DND-41 (cell line): ENCODE data around the gene COL4A2.

ENCODE experiments used
- ATAC-seq: fragments of 200-7000 bp; cut with Tn5 transposase; 3 replicates; pipeline ENCODE4 v1.9.1; 2021; ENCODE audit warnings: low read depth; ENCODE audit not compliant: insufficient read depth
- DNase-seq: peaks from one replicate; pipeline ENCODE4 v3.0.0-alpha.2; 2020
- H2AFZ ChIP-seq: 2 replicates; pipeline ENCODE4 v1.6.0; 2012; ENCODE audit warnings: low read depth, low read length
- H3K27ac ChIP-seq: 2 replicates; pipeline ENCODE4 v1.5.1; 2012; ENCODE audit warnings: low read length, inconsistent platforms
- H3K27me3 ChIP-seq: fragments of 200-600 bp; sonication (generic); 2 replicates; pipeline ENCODE4 v1.6.0; 2012; ENCODE audit warnings: low read length, mild to moderate bottlenecking, inconsistent platforms; ENCODE audit not compliant: insufficient read depth, poor library complexity
- H3K36me3 ChIP-seq: 2 replicates; pipeline ENCODE4 v1.5.1; 2012; ENCODE audit warnings: low read length, inconsistent platforms; ENCODE audit not compliant: insufficient read depth
- H3K4me1 ChIP-seq: 2 replicates; pipeline ENCODE4 v1.5.1; 2012; ENCODE audit warnings: mild to moderate bottlenecking, low read length; ENCODE audit not compliant: insufficient read depth
- H3K4me2 ChIP-seq: 2 replicates; pipeline ENCODE4 v1.6.0; 2012; ENCODE audit warnings: mild to moderate bottlenecking, moderate library complexity, low read length, inconsistent platforms; ENCODE audit not compliant: insufficient read depth
- H3K4me3 ChIP-seq, 2 experiments: fragments of 200-600 bp in 1 of 2; shearing (Covaris generic) in 1 of 2; 2 replicates each; pipeline ENCODE4 v1.5.1; 2012 to 2016; ENCODE audit warnings: inconsistent platforms in 2 of 2, low read length in 2 of 2, mild to moderate bottlenecking in 2 of 2, low read depth in 1 of 2, moderate library complexity in 1 of 2
- H3K79me2 ChIP-seq: 2 replicates; pipeline ENCODE4 v1.6.0; 2012; ENCODE audit warnings: low read length, inconsistent platforms; ENCODE audit not compliant: insufficient read depth
- H3K9ac ChIP-seq: 2 replicates; pipeline ENCODE4 v1.6.0; 2012; ENCODE audit warnings: low read depth, mild to moderate bottlenecking, inconsistent platforms, low read length, moderate library complexity
- H3K9me3 ChIP-seq: 2 replicates; pipeline ENCODE4 v1.5.1; 2012; ENCODE audit warnings: low read length, moderate library complexity, mild to moderate bottlenecking, inconsistent platforms; ENCODE audit not compliant: insufficient read depth, severe bottlenecking
- H4K20me1 ChIP-seq: 2 replicates; pipeline ENCODE4 v1.6.0; 2012; ENCODE audit warnings: low read length; ENCODE audit not compliant: insufficient read depth
- EZH2 ChIP-seq: IDR thresholded peaks from 3 replicates; pipeline ENCODE4 v1.6.1; 2012; ENCODE audit warnings: borderline replicate concordance, low read depth, mild to moderate bottlenecking, moderate library complexity, low read length, inconsistent platforms; ENCODE audit not compliant: severe bottlenecking
- TF ChIP-seq, protein P1 (sequence below): IDR thresholded peaks from 2 replicates; pipeline ENCODE4 v1.5.1; 2012; ENCODE audit warnings: borderline replicate concordance, low read length, moderate library complexity, mild to moderate bottlenecking; ENCODE audit not compliant: poor library complexity, severe bottlenecking; ENCODE audit errors: extremely low read depth

Gene COL4A2

DNA sequence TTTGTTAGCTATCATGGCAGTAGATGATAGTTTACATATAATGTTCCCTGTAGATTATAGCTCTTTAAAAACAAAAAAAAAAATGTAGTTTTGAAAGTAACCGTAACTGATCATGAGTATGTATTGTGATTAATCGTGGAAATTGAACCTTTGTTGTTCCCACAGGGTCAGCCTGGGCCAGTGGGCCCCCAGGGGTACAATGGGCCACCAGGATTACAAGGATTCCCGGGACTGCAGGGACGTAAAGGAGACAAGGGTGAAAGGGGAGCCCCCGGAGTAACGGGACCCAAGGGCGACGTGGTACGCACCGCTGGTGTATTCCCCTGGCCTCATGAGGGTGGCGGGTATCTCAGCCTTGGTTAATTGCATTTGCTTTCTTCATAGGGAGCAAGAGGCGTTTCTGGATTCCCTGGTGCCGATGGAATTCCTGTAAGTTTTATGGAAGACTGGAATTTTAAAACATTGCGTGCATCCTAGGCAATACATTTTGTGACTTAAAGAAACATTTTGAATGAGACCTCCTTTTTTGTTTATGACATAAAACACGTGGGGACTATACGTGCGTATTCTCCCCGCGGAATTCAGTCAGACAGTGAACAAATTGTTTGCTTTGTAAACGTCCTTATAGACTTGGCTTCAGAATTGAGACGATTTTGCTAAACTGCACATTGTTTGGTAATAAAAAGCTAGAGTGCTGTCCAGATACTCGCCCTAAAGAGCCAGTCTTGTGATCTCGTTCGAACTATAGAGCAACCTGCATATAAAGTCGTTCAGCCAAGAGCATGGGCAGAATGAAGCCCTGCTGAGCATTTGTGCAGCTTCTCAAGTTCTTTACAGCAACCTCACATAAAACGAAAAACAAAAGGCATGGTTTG is 117.7 kb downstream of the COL4A2 start:
- Histone ChIP-seq H3K79me2 (no peaks in the 10 kb centered on the region), H3K27me3 (peaks cover 76% of the 10 kb centered on the region), H2AFZ (no peak overlapping the region), H3K36me3 (no peaks in the 10 kb centered on the region), H3K4me1 (peaks cover 11% of the 10 kb centered on the region; the same call in 1 of the 2 replicates), H3K4me2 (no peak overlapping the region), H3K9ac (no peak overlapping the region), H3K9me3 (no peaks in the 10 kb centered on the region), H4K20me1 (peaks cover 41% of the 10 kb centered on the region), H3K27ac (no peak overlapping the region), H3K4me3 (no peak overlapping the region)
- DNase-seq: no peak
- TF ChIP-seq, protein P1, sequence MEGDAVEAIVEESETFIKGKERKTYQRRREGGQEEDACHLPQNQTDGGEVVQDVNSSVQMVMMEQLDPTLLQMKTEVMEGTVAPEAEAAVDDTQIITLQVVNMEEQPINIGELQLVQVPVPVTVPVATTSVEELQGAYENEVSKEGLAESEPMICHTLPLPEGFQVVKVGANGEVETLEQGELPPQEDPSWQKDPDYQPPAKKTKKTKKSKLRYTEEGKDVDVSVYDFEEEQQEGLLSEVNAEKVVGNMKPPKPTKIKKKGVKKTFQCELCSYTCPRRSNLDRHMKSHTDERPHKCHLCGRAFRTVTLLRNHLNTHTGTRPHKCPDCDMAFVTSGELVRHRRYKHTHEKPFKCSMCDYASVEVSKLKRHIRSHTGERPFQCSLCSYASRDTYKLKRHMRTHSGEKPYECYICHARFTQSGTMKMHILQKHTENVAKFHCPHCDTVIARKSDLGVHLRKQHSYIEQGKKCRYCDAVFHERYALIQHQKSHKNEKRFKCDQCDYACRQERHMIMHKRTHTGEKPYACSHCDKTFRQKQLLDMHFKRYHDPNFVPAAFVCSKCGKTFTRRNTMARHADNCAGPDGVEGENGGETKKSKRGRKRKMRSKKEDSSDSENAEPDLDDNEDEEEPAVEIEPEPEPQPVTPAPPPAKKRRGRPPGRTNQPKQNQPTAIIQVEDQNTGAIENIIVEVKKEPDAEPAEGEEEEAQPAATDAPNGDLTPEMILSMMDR: no peak
- no peak for TF ChIP-seq EZH2
- ATAC-seq: no peak

DNA sequence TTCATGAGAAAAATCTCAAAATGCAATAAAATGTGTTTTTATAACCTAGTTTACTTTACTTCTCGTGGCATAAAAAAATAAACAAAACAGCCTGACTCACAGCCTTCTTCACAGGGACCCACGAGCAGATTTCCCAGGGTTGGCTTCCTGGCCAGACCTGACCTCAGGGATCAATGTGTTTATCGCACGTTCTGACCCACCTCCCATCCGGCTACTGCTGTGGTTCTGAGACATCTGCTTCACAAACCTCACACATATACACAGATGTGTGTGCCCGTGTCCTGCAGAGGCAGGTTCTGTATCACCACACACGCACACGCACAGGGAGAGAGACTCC is 118.3 kb downstream of the COL4A2 start:
- peaks cover 11% of the 10 kb centered on the region; the same call in 1 of the 2 replicates for H3K4me1 ChIP-seq
- peaks cover 71% of the 10 kb centered on the region for H3K27me3 ChIP-seq
- no peak overlapping the region for H3K4me3 ChIP-seq
- no peaks in the 10 kb centered on the region for H3K79me2 ChIP-seq
- no peak overlapping the region for H3K27ac ChIP-seq
- no peak overlapping the region for H3K4me2 ChIP-seq
- H3K9me3 ChIP-seq: no peaks in the 10 kb centered on the region
- H4K20me1 ChIP-seq: peaks cover 36% of the 10 kb centered on the region
- ATAC-seq (no peak), DNase-seq (no peak)
- no peak overlapping the region for H3K9ac ChIP-seq
- no peaks in the 10 kb centered on the region for H3K36me3 ChIP-seq
- no peak overlapping the region for H2AFZ ChIP-seq
- no peak for TF ChIP-seq EZH2

DNA sequence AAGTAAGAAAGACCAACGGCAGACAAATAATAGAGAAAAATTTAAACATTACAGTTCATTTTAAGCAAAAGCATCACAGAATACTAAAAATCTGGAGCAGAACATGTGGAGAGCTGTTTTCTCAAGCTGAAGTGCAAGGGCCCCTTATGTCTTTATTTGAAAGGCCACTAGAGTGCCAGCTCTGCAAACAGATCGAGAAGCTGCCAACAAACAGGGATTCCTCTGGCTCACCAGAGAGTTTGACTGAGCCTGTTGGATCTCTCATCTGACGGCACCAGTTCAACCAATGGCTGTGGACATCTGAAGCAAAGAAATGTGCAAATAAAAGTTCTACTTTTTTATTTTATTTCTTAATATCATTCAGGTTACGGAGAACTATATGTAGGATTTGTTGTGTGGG is 119.7 kb downstream of the COL4A2 start:
- TF ChIP-seq, protein P1: no peak
- no peak for TF ChIP-seq EZH2
- Histone ChIP-seq H3K36me3 (no peaks in the 10 kb centered on the region), H4K20me1 (peaks cover 32% of the 10 kb centered on the region), H3K4me3 (no peak overlapping the region), H3K27ac (no peak overlapping the region), H3K79me2 (no peaks in the 10 kb centered on the region), H3K27me3 (peaks cover 72% of the 10 kb centered on the region), H2AFZ (no peak overlapping the region), H3K4me1 (peaks cover 4% of the 10 kb centered on the region; the same call in 1 of the 2 replicates), H3K4me2 (no peak overlapping the region), H3K9ac (no peak overlapping the region), H3K9me3 (no peaks in the 10 kb centered on the region)
- DNase-seq (no peak), ATAC-seq (no peak)

DNA sequence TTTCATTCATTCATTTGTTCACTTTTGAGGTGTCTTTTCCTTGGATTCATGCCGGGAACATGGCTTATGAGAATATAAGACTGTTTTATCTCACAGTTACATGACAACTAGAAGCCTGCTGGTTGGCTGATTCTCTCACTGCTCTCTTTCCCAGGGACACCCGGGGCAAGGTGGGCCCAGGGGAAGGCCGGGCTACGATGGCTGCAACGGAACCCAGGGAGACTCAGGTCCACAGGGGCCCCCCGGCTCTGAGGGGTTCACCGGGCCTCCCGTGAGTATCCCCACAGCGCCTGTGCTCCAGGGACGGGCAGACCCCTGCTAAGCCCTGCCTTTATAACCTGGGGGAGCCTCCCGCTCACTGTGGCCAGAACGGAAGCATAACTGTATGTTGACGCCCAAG is 121.2 kb downstream of the COL4A2 start:
- H3K79me2 ChIP-seq: no peaks in the 10 kb centered on the region
- no peak for ATAC-seq
- peaks cover 34% of the 10 kb centered on the region for H4K20me1 ChIP-seq

More for the DNA sequence above, 121.2 kb downstream of the COL4A2 start:
- H3K27ac ChIP-seq: no peak overlapping the region
- no peaks in the 10 kb centered on the region for H3K4me1 ChIP-seq
- no peak for DNase-seq
- no peak overlapping the region for H3K9ac ChIP-seq
- no peaks in the 10 kb centered on the region for H3K36me3 ChIP-seq
- TF ChIP-seq EZH2: no peak
- TF ChIP-seq, protein P1: no peak
- H3K9me3 ChIP-seq: no peaks in the 10 kb centered on the region
- H3K4me3 ChIP-seq: no peak overlapping the region
- no peak overlapping the region for H2AFZ ChIP-seq
- H3K4me2 ChIP-seq: no peak overlapping the region
- peaks cover 78% of the 10 kb centered on the region for H3K27me3 ChIP-seq
